ENCODE measurements around the gene CDK14.

Gene CDK14

DNA sequence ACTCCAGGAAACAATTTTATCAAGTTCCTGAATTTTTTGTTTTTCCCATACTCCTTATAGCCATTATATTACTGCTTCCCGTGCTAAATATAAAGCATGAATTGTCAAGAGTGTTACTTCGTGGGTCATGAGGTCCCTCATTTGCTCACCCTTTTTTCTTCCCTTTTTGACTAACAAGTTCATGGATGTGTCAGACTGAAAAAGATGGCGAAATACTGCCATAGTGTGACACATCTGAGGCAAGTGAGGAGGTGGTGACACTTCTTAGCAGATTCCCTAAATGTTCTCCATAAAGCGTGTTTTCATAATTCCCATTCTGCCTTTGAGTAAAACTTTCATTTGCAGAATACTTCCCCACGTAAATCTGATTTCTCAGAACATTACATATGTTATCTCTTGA is 398.5 kb downstream of the CDK14 start:
- TF ChIP-seq POLR2AphosphoS5 (IDR thresholded peaks at IDR 0.05; ENCODE audit: low read depth, low read length) (no peak), FOXP2 (optimal IDR thresholded peaks at IDR 0.05; ENCODE audit: borderline replicate concordance, extremely low read depth, extremely low read length, insufficient read depth) (no peak), SIN3A (IDR thresholded peaks at IDR 0.05; ENCODE audit: borderline replicate concordance, insufficient read depth, low read length) (no peak), REST (IDR thresholded peaks at IDR 0.05; ENCODE audit: insufficient read depth in 1 of 2, low read depth in 2 of 2, low read length in 2 of 2) (no peak), TAF1 (IDR thresholded peaks at IDR 0.05; ENCODE audit: borderline replicate concordance, insufficient read depth, low read length) (no peak)

DNA sequence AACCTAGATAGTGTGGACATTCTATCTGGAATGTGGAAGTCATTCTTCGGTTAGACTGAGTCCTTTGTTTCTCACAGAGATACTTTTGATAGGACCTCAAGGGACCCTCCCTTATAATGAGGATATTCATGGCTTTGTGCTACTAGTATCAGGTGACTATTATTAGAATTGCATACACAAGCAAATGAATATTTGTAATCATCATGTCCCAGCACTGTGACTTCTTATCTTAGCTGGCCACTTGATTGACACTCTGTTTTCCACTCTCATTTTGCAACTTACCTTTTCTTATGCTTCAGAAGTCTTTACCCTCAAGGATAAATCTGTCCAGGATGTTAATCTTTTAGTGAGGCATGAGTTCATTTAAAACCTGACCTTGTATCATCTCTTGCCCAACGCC is 399.9 kb downstream of the CDK14 start:
- TF ChIP-seq FOXP2 (optimal IDR thresholded peaks at IDR 0.05; ENCODE audit: borderline replicate concordance, extremely low read depth, extremely low read length, insufficient read depth) (no peak), SIN3A (IDR thresholded peaks at IDR 0.05; ENCODE audit: borderline replicate concordance, insufficient read depth, low read length) (no peak), TAF1 (IDR thresholded peaks at IDR 0.05; ENCODE audit: borderline replicate concordance, insufficient read depth, low read length) (no peak), REST (IDR thresholded peaks at IDR 0.05; ENCODE audit: insufficient read depth in 1 of 2, low read depth in 2 of 2, low read length in 2 of 2) (no peak), POLR2AphosphoS5 (IDR thresholded peaks at IDR 0.05; ENCODE audit: low read depth, low read length) (no peak)

- no peak for TF ChIP-seq REST (IDR thresholded peaks at IDR 0.05; ENCODE audit: insufficient read depth in 1 of 2, low read depth in 2 of 2, low read length in 2 of 2)
- no peak for TF ChIP-seq POLR2AphosphoS5 (IDR thresholded peaks at IDR 0.05; ENCODE audit: low read depth, low read length)
- TF ChIP-seq SIN3A (IDR thresholded peaks at IDR 0.05; ENCODE audit: borderline replicate concordance, insufficient read depth, low read length) = no peak
- TF ChIP-seq FOXP2 (optimal IDR thresholded peaks at IDR 0.05; ENCODE audit: borderline replicate concordance, extremely low read depth, extremely low read length, insufficient read depth) = no peak
- no peak for TF ChIP-seq TAF1 (IDR thresholded peaks at IDR 0.05; ENCODE audit: borderline replicate concordance, insufficient read depth, low read length)
These were observed 404.2 kb downstream of the CDK14 start for GRCh38 chr7:90999989-91000979.

- TF ChIP-seq REST (IDR thresholded peaks at IDR 0.05; ENCODE audit: insufficient read depth in 1 of 2, low read depth in 2 of 2, low read length in 2 of 2) = no peak
- no peak for TF ChIP-seq POLR2AphosphoS5 (IDR thresholded peaks at IDR 0.05; ENCODE audit: low read depth, low read length)
- no peak for TF ChIP-seq TAF1 (IDR thresholded peaks at IDR 0.05; ENCODE audit: borderline replicate concordance, insufficient read depth, low read length)
- TF ChIP-seq SIN3A (IDR thresholded peaks at IDR 0.05; ENCODE audit: borderline replicate concordance, insufficient read depth, low read length) = no peak
- no peak for TF ChIP-seq FOXP2 (optimal IDR thresholded peaks at IDR 0.05; ENCODE audit: borderline replicate concordance, extremely low read depth, extremely low read length, insufficient read depth)
These were observed 408.9 kb downstream of the CDK14 start for GRCh38 chr7:91005024-91005423.

Measured in PFSK-1 (cell line).